DOHH2 (cell line): ENCODE data around the gene ADTRP.

ENCODE experiments used
- H3F3A ChIP-seq: fragments of 200-600 bp; sonication (generic), shearing (Covaris generic); 2 replicates; pipeline ENCODE4 v1.6.0; 2016; ENCODE audit warnings: antibody characterized with exemption, mild to moderate bottlenecking; ENCODE audit not compliant: control insufficient read depth, insufficient read depth
- H3K27ac ChIP-seq: fragments of 200-600 bp; sonication (generic); 2 replicates; pipeline ENCODE4 v1.5.1; 2014; ENCODE audit warnings: low read depth, mild to moderate bottlenecking, low read length, moderate library complexity
- H3K27me3 ChIP-seq: fragments of 200-600 bp; sonication (generic); 2 replicates; pipeline ENCODE4 v1.6.1; 2014; ENCODE audit warnings: mild to moderate bottlenecking, low read length, mixed read lengths; ENCODE audit not compliant: control insufficient read depth
- H3K36me3 ChIP-seq: fragments of 200-600 bp; sonication (generic); 2 replicates; pipeline ENCODE4 v1.6.1; 2014; ENCODE audit warnings: mild to moderate bottlenecking, low read length, moderate library complexity, mixed read lengths; ENCODE audit not compliant: control insufficient read depth
- H3K4me1 ChIP-seq: fragments of 200-600 bp; sonication (generic); 2 replicates; pipeline ENCODE4 v1.6.1; 2014; ENCODE audit warnings: mild to moderate bottlenecking, low read length, mixed read lengths; ENCODE audit not compliant: control insufficient read depth
- H3K4me2 ChIP-seq: fragments of 200-600 bp; sonication (generic); 2 replicates; pipeline ENCODE4 v1.6.0; 2014; ENCODE audit warnings: mild to moderate bottlenecking, low read length, moderate library complexity
- H3K4me3 ChIP-seq: fragments of 200-600 bp; sonication (generic); 2 replicates; pipeline ENCODE4 v1.5.1; 2014; ENCODE audit warnings: mild to moderate bottlenecking, low read length, mixed read lengths
- H3K79me2 ChIP-seq: fragments of 200-600 bp; sonication (generic); 2 replicates; pipeline ENCODE4 v1.6.1; 2014; ENCODE audit warnings: mild to moderate bottlenecking, low read length, mixed read lengths; ENCODE audit not compliant: control insufficient read depth
- H3K9me2 ChIP-seq: fragments of 200-600 bp; sonication (generic); replicated peaks from 2 replicates; pipeline ENCODE4 v1.6.1; 2014; ENCODE audit warnings: mild to moderate bottlenecking, low read length, mixed read lengths; ENCODE audit not compliant: control insufficient read depth
- H3K9me3 ChIP-seq: fragments of 200-600 bp; sonication (generic); 2 replicates; pipeline ENCODE4 v1.6.1; 2014; ENCODE audit warnings: antibody characterized with exemption, low read length, mixed read lengths; ENCODE audit not compliant: control insufficient read depth, insufficient read depth
- H4K20me1 ChIP-seq: fragments of 200-600 bp; sonication (generic); 2 replicates; pipeline ENCODE4 v1.6.0; 2014; ENCODE audit warnings: low read depth, mild to moderate bottlenecking, antibody characterized with exemption, low read length, moderate library complexity; ENCODE audit not compliant: control insufficient read depth, insufficient read depth
- CTCF ChIP-seq: fragments of 200-600 bp; sonication (generic); IDR thresholded peaks from one replicate; pipeline ENCODE4 v1.5.1; 2014; ENCODE audit warnings: antibody characterized with exemption, mild to moderate bottlenecking, low read depth, low read length; ENCODE audit not compliant: poor library complexity, severe bottlenecking
- EZH2phosphoT487 ChIP-seq: fragments of 200-600 bp; sonication (generic); IDR thresholded peaks from 2 replicates; pipeline ENCODE4 v1.6.1; 2017; ENCODE audit warnings: borderline replicate concordance, mild to moderate bottlenecking, antibody characterized with exemption, low read length, moderate library complexity, mixed read lengths

Gene ADTRP

GRCh38 chr6:11718463-11718862 lies 60.1 kb downstream of the ADTRP start:
- TF ChIP-seq CTCF = no peak
- TF ChIP-seq EZH2phosphoT487 = no peak
- Histone ChIP-seq H3K36me3 (no peaks in the 10 kb centered on the region), H3K4me3 (no peak overlapping the region), H3K27ac (no peak overlapping the region), H3K27me3 (no peaks in the 10 kb centered on the region; the same call in 1 of the 2 replicates), H4K20me1 (no peaks in the 10 kb centered on the region), H3K9me2 (no peaks in the 10 kb centered on the region), H3K4me2 (no peak overlapping the region), H3K4me1 (no peaks in the 10 kb centered on the region), H3K9me3 (no peaks in the 10 kb centered on the region), H3K79me2 (no peaks in the 10 kb centered on the region), H3F3A (no peaks in the 10 kb centered on the region)

GRCh38 chr6:11718031-11718430 lies 60.6 kb downstream of the ADTRP start:
- no peak overlapping the region for H3K27ac ChIP-seq
- no peak for TF ChIP-seq CTCF
- TF ChIP-seq EZH2phosphoT487 = no peak

GRCh38 chr6:11714798-11715285 lies 63.8 kb downstream of the ADTRP start:
- Histone ChIP-seq H3K27ac (no peak overlapping the region), H4K20me1 (no peaks in the 10 kb centered on the region), H3K9me2 (no peaks in the 10 kb centered on the region), H3K27me3 (peaks cover 5% of the 10 kb centered on the region), H3K4me2 (no peak overlapping the region), H3K36me3 (no peaks in the 10 kb centered on the region), H3K9me3 (no peaks in the 10 kb centered on the region), H3K4me3 (no peak overlapping the region), H3K79me2 (no peaks in the 10 kb centered on the region), H3K4me1 (no peaks in the 10 kb centered on the region), H3F3A (no peaks in the 10 kb centered on the region)
- TF ChIP-seq EZH2phosphoT487 (no peak), CTCF (no peak)

More at GRCh38 chr6:11718031-11718430, 60.6 kb downstream of the ADTRP start:
- H3K36me3 ChIP-seq = no peaks in the 10 kb centered on the region
- no peaks in the 10 kb centered on the region for H4K20me1 ChIP-seq
- H3K4me2 ChIP-seq = no peak overlapping the region
- no peaks in the 10 kb centered on the region for H3K79me2 ChIP-seq
- no peaks in the 10 kb centered on the region for H3K9me3 ChIP-seq
- no peaks in the 10 kb centered on the region for H3F3A ChIP-seq
- H3K4me3 ChIP-seq = no peak overlapping the region
- H3K27me3 ChIP-seq = no peaks in the 10 kb centered on the region; the same call in 1 of the 2 replicates
- no peaks in the 10 kb centered on the region for H3K4me1 ChIP-seq
- H3K9me2 ChIP-seq = no peaks in the 10 kb centered on the region
